IMR-90 (cell line): ENCODE measurements around the gene INTS15. TPM values are rescaled to one million over a fixed set of nuclear protein-coding genes. Genes with fewer than 3 reads are reported as not detected.

Experiments used
- ATAC-seq: fragments of 200-7000 bp; cut with Tn5 transposase; 2 replicates; pipeline ENCODE4 v1.9.1; 2020; ENCODE audit warnings: low read depth, mild to moderate bottlenecking, moderate library complexity
- BruUV-seq: library from RNA; stranded (reverse); fragments of 400-500 nt; replicated peaks from 2 replicates; lab custom pipeline; 2021; lab: Mats Ljungman, UMichigan
- CTCF ChIA-PET: fragments of 300-600 bp; formaldehyde crosslinking; extraction: SDS; loops from one replicate; lab custom pipeline; 2021; ENCODE audit warnings: antibody characterized with exemption; lab: Yijun Ruan, JAX
- POLR2A ChIA-PET: fragments of 300-600 bp; sonication (Branson Sonifier 250); formaldehyde crosslinking; loops from one replicate; lab custom pipeline; 2022; ENCODE audit warnings: antibody characterized with exemption; ENCODE audit not compliant: unreplicated experiment; lab: Charles Lee
- DNase-seq: peaks from one replicate; pipeline ENCODE4 v3.0.0; 2013
- H2AFZ ChIP-seq: replicated peaks from 2 replicates; pipeline ENCODE3; 2013; ENCODE audit warnings: low read length, mild to moderate bottlenecking; ENCODE audit not compliant: poor library complexity
- H2AK5ac ChIP-seq: 2 replicates; pipeline ENCODE4 v1.6.1; 2013; ENCODE audit warnings: low read depth, low read length, inconsistent platforms
- H2AK9ac ChIP-seq: replicated peaks from 2 replicates; pipeline ENCODE3; 2013; ENCODE audit warnings: mild to moderate bottlenecking, low read depth, low read length, moderate library complexity; ENCODE audit not compliant: poor library complexity
- H2BK120ac ChIP-seq: 2 replicates; pipeline ENCODE4 v1.6.1; 2013; ENCODE audit warnings: low read depth, low read length, inconsistent platforms
- H2BK15ac ChIP-seq: 3 replicates; pipeline ENCODE4 v1.6.1; 2013; ENCODE audit warnings: low read depth, low read length, inconsistent platforms
- H2BK20ac ChIP-seq: 2 replicates; pipeline ENCODE4 v1.6.1; 2013; ENCODE audit warnings: low read depth, mild to moderate bottlenecking, inconsistent platforms, low read length, moderate library complexity
- H2BK5ac ChIP-seq: 2 replicates; pipeline ENCODE4 v1.6.1; 2013; ENCODE audit warnings: mild to moderate bottlenecking, low read depth, low read length, inconsistent platforms; ENCODE audit not compliant: poor library complexity, severe bottlenecking
- H3K14ac ChIP-seq: replicated peaks from 2 replicates; pipeline ENCODE4 v1.6.1; 2013; ENCODE audit warnings: low read depth, low read length, inconsistent platforms
- H3K18ac ChIP-seq: 2 replicates; pipeline ENCODE4 v1.6.1; 2013; ENCODE audit warnings: low read depth, low read length, control low read depth
- H3K23ac ChIP-seq: 2 replicates; pipeline ENCODE4 v1.6.1; 2013; ENCODE audit warnings: low read depth, low read length, inconsistent platforms
- H3K27ac ChIP-seq: 2 replicates; pipeline ENCODE4 v1.5.1; 2013; ENCODE audit warnings: mild to moderate bottlenecking, control low read depth, low read length; ENCODE audit not compliant: insufficient read depth
- H3K27me3 ChIP-seq: 2 replicates; pipeline ENCODE4 v1.6.1; 2013; ENCODE audit warnings: low read length; ENCODE audit not compliant: control insufficient read depth, insufficient read depth
- H3K36me3 ChIP-seq: 2 replicates; pipeline ENCODE4 v1.6.1; 2013; ENCODE audit warnings: low read length, mixed read lengths; ENCODE audit not compliant: control insufficient read depth, insufficient read depth
- H3K4ac ChIP-seq: 2 replicates; pipeline ENCODE4 v1.6.1; 2013; ENCODE audit warnings: low read depth, low read length, inconsistent platforms
- H3K4me1 ChIP-seq: 2 replicates; pipeline ENCODE4 v1.6.1; 2013; ENCODE audit warnings: low read length, mixed read lengths; ENCODE audit not compliant: control insufficient read depth, insufficient read depth
- H3K4me2 ChIP-seq: 2 replicates; pipeline ENCODE4 v1.6.1; 2013; ENCODE audit warnings: low read depth, mild to moderate bottlenecking, control low read depth, low read length, moderate library complexity
- H3K4me3 ChIP-seq: 2 replicates; pipeline ENCODE4 v1.5.1; 2013; ENCODE audit warnings: low read depth, mild to moderate bottlenecking, control low read depth, low read length, moderate library complexity; ENCODE audit not compliant: insufficient read depth
- H3K56ac ChIP-seq: 2 replicates; pipeline ENCODE4 v1.6.1; 2013; ENCODE audit warnings: low read length, inconsistent platforms; ENCODE audit not compliant: insufficient read depth; ENCODE audit errors: extremely low read depth
- H3K79me1 ChIP-seq, 2 experiments: 2 replicates each; pipeline ENCODE4 v1.6.1; 2013; ENCODE audit warnings: low read length in 2 of 2, inconsistent platforms in 1 of 2, low read depth in 1 of 2
- H3K9ac ChIP-seq: 2 replicates; pipeline ENCODE4 v1.6.1; 2013; ENCODE audit warnings: low read depth, low read length, control low read depth
- H3K9me1 ChIP-seq: 2 replicates; pipeline ENCODE4 v1.6.1; 2013; ENCODE audit warnings: low read length, inconsistent platforms; ENCODE audit not compliant: insufficient read depth
- H3K9me3 ChIP-seq: 2 replicates; pipeline ENCODE4 v1.6.1; 2013; ENCODE audit warnings: low read length; ENCODE audit not compliant: control insufficient read depth, insufficient read depth
- H4K20me1 ChIP-seq: 2 replicates; pipeline ENCODE4 v1.6.1; 2013; ENCODE audit warnings: low read length, inconsistent platforms; ENCODE audit not compliant: insufficient read depth
- H4K5ac ChIP-seq: 2 replicates; pipeline ENCODE4 v1.6.1; 2013; ENCODE audit warnings: mild to moderate bottlenecking, low read depth, low read length, control low read depth
- H4K8ac ChIP-seq, 2 experiments: 2 replicates each; pipeline ENCODE4 v1.6.1; 2013; ENCODE audit warnings: low read depth in 2 of 2, low read length in 2 of 2, control low read depth in 1 of 2, inconsistent platforms in 1 of 2
- H4K91ac ChIP-seq: 2 replicates; pipeline ENCODE4 v1.6.1; 2013; ENCODE audit warnings: low read depth, low read length, inconsistent platforms; ENCODE audit not compliant: insufficient read depth
- BHLHE40 ChIP-seq: fragments of 150-350 bp; IDR thresholded peaks from 2 replicates; pipeline ENCODE4 v1.6.1; 2016; ENCODE audit warnings: mild to moderate bottlenecking, low read depth, low read length
- CEBPB ChIP-seq: IDR thresholded peaks from 2 replicates; pipeline ENCODE4 v1.6.1; 2012; ENCODE audit warnings: low read depth, low read length, improper control_type of control experiment
- CHD1 ChIP-seq: IDR thresholded peaks from 2 replicates; pipeline ENCODE4 v1.6.1; 2012; ENCODE audit warnings: low read depth, low read length, improper control_type of control experiment
- FOS ChIP-seq: fragments of 150-350 bp; IDR thresholded peaks from 2 replicates; pipeline ENCODE4 v1.6.1; 2016; ENCODE audit warnings: low read depth, low read length
- MAFK ChIP-seq: IDR thresholded peaks from 2 replicates; pipeline ENCODE4 v1.6.1; 2012; ENCODE audit warnings: low read depth, low read length, improper control_type of control experiment
- MAZ ChIP-seq: IDR thresholded peaks from 2 replicates; pipeline ENCODE4 v1.6.1; 2012; ENCODE audit warnings: low read depth, mild to moderate bottlenecking, low read length, improper control_type of control experiment, moderate library complexity, borderline replicate concordance
- MXI1 ChIP-seq: IDR thresholded peaks from 2 replicates; pipeline ENCODE4 v1.6.1; 2012; ENCODE audit warnings: low read depth, mild to moderate bottlenecking, low read length, moderate library complexity, borderline replicate concordance
- NFE2L2 ChIP-seq: fragments of 150-350 bp; IDR thresholded peaks from 2 replicates; pipeline ENCODE4 v1.6.1; 2016; ENCODE audit warnings: low read depth, mild to moderate bottlenecking, low read length
- POLR2A ChIP-seq: IDR thresholded peaks from 2 replicates; pipeline ENCODE4 v1.6.1; 2012; ENCODE audit warnings: mild to moderate bottlenecking, low read depth, low read length
- RAD21 ChIP-seq: IDR thresholded peaks from 2 replicates; pipeline ENCODE4 v1.6.1; 2012; ENCODE audit warnings: low read length, improper control_type of control experiment
- RCOR1 ChIP-seq: IDR thresholded peaks from 2 replicates; pipeline ENCODE4 v1.6.1; 2012; ENCODE audit warnings: mild to moderate bottlenecking, low read length, improper control_type of control experiment; ENCODE audit not compliant: insufficient replicate concordance
- RFX5 ChIP-seq: IDR thresholded peaks from 2 replicates; pipeline ENCODE4 v1.8.0; 2012; ENCODE audit warnings: low read depth, mild to moderate bottlenecking, low read length, moderate library complexity
- SMC3 ChIP-seq: fragments of 150-350 bp; IDR thresholded peaks from 2 replicates; pipeline ENCODE4 v1.6.1; 2016; ENCODE audit warnings: low read depth, mild to moderate bottlenecking, antibody characterized with exemption, low read length, moderate library complexity
- USF2 ChIP-seq: fragments of 150-350 bp; IDR thresholded peaks from 2 replicates; pipeline ENCODE4 v1.6.1; 2017; ENCODE audit warnings: mild to moderate bottlenecking, antibody characterized with exemption, low read length, low read depth
- WGBS, 2 experiments: methylation state at CpG; one replicate each; pipeline versions ENCODE4 v1.1.5 to v1.1.7; 2013; ENCODE audit warnings: missing lambda C conversion rate in 2 of 2; ENCODE audit not compliant: insufficient read length in 1 of 2; ENCODE audit errors: extremely low coverage in 2 of 2; 5-methylcytosine and 5-hydroxymethylcytosine counted together
- dilution Hi-C: fragments of 300-500 bp; cut with HindIII; formaldehyde crosslinking; loops from one replicate; pipeline ENCODE4 v1.14.3; 2018; ENCODE audit warnings: low sequenced_read_pairs; ENCODE audit not compliant: unreplicated experiment
- in situ Hi-C: fragments of 300-500 bp; cut with MboI; formaldehyde crosslinking; loops from 3 replicates; pipeline ENCODE4 v1.14.3; 2019; ENCODE audit warnings: low sequenced_read_pairs, inconsistent platforms, mixed read lengths
- intact Hi-C: fragments of 100-400 bp; cut with micrococcal nuclease; formaldehyde crosslinking; loops from 2 replicates; pipeline ENCODE4 v1.10.0; 2022
- polyA plus RNA-seq, 3 experiments: library from polyadenylated mRNA; depleted of rRNA; stranded (reverse); fragments of >200 nt; gene quantifications; 2 replicates each; pipeline ENCODE4 v1.2.3, GENCODE V29; 2012; ENCODE audit warnings: low replicate concordance in 1 of 3
- total RNA-seq: library from RNA; depleted of rRNA; stranded (reverse); fragments of >200 nt; gene quantifications from 2 replicates; pipeline ENCODE4 v1.2.3, GENCODE V29; 2012
- TF ChIP-seq, protein P1 (sequence below): conservative IDR thresholded peaks from 2 replicates; pipeline ENCODE4 v1.5.1; 2012; ENCODE audit warnings: mild to moderate bottlenecking, low read depth, low read length, improper control_type of control experiment
- TF ChIP-seq, protein P2 (sequence below): fragments of 150-350 bp; IDR thresholded peaks from 2 replicates; pipeline ENCODE4 v1.6.1; 2016; ENCODE audit warnings: low read depth, mild to moderate bottlenecking, low read length, moderate library complexity, borderline replicate concordance

INTS15 gene
- total and polyA plus RNA-seq, 2 of the 4 experiments (the other 2 are of a cell fraction) = 7.0 to 20.8 TPM

DNA sequence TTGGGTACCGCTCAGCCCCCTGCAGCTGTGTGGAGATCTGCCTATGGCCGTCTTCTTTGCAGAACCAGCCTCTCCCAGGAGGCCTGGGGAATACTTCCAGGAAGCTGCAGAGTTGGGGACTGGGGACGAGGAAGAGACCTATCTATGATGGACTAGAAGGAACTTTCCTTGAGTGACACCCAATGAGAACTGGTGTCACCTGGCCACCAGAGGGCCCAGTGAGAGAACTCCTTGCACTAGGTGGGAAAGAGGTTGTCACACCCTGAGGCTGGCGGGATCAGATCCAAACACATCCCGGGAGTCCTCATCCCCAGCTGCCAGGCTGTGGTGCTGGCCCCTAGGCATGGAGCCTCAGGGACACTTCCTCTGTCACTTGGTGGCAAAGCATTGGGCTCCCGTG lies 33.6 kb upstream of the INTS15 start:
- no peak overlapping the region for H4K5ac ChIP-seq
- no peaks in the 10 kb centered on the region for H3K9me3 ChIP-seq
- H3K27ac ChIP-seq = no peak overlapping the region
- H2BK15ac ChIP-seq = no peak overlapping the region
- no peak overlapping the region for H3K4ac ChIP-seq
- H3K4me1 ChIP-seq = no peaks in the 10 kb centered on the region
- H4K91ac ChIP-seq = no peak overlapping the region
- peaks cover 6% of the 10 kb centered on the region; the same call in 1 of the 2 replicates for H3K27me3 ChIP-seq
- ChIA-PET POLR2A (no interaction called here), CTCF (no interaction called here)
- no peaks in the 10 kb centered on the region for H3K36me3 ChIP-seq
- in situ Hi-C loops = no loop called here
- H2AK9ac ChIP-seq = no peak overlapping the region
- no peak for ATAC-seq
- BruUV-seq = no TSS peak
- H3K9ac ChIP-seq = no peak overlapping the region
- 57% methylated on average over 3 of the region's 6 CpGs; no CpG with 5 or more reads in 1 of the 2 experiments for WGBS, 2 experiments
- H2BK5ac ChIP-seq = no peak overlapping the region
- H3K56ac ChIP-seq = no peak overlapping the region
- no peak overlapping the region for H2BK20ac ChIP-seq
- no peak for DNase-seq
- no peaks in the 10 kb centered on the region for H4K20me1 ChIP-seq
- no peak overlapping the region for H3K4me3 ChIP-seq
- H3K9me1 ChIP-seq = no peaks in the 10 kb centered on the region
- intact Hi-C loops = no loop called here
- H2AFZ ChIP-seq = no peak overlapping the region
- no peak overlapping the region for H3K18ac ChIP-seq
- no peak overlapping the region for H2BK120ac ChIP-seq
- no peak overlapping the region for H4K8ac ChIP-seq
- no peak overlapping the region for H2AK5ac ChIP-seq
- TF ChIP-seq CEBPB (no peak), RFX5 (no peak), CHD1 (no peak), RCOR1 (no peak), USF2 (no peak), POLR2A (no peak), RAD21 (no peak), MAFK (no peak), BHLHE40 (no peak), NFE2L2 (no peak), SMC3 (no peak), MXI1 (no peak), MAZ (no peak), FOS (no peak)
- TF ChIP-seq, protein P1, sequence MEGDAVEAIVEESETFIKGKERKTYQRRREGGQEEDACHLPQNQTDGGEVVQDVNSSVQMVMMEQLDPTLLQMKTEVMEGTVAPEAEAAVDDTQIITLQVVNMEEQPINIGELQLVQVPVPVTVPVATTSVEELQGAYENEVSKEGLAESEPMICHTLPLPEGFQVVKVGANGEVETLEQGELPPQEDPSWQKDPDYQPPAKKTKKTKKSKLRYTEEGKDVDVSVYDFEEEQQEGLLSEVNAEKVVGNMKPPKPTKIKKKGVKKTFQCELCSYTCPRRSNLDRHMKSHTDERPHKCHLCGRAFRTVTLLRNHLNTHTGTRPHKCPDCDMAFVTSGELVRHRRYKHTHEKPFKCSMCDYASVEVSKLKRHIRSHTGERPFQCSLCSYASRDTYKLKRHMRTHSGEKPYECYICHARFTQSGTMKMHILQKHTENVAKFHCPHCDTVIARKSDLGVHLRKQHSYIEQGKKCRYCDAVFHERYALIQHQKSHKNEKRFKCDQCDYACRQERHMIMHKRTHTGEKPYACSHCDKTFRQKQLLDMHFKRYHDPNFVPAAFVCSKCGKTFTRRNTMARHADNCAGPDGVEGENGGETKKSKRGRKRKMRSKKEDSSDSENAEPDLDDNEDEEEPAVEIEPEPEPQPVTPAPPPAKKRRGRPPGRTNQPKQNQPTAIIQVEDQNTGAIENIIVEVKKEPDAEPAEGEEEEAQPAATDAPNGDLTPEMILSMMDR = no peak
- TF ChIP-seq, protein P2, sequence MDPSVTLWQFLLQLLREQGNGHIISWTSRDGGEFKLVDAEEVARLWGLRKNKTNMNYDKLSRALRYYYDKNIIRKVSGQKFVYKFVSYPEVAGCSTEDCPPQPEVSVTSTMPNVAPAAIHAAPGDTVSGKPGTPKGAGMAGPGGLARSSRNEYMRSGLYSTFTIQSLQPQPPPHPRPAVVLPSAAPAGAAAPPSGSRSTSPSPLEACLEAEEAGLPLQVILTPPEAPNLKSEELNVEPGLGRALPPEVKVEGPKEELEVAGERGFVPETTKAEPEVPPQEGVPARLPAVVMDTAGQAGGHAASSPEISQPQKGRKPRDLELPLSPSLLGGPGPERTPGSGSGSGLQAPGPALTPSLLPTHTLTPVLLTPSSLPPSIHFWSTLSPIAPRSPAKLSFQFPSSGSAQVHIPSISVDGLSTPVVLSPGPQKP = no peak
- no peak overlapping the region for H3K14ac ChIP-seq
- no peak overlapping the region for H3K4me2 ChIP-seq
- no peaks in the 10 kb centered on the region for H3K79me1 ChIP-seq
- dilution Hi-C loops = no loop called here
- no peak overlapping the region for H3K23ac ChIP-seq
